Left lung (tissue), 10 donors: ENCODE data around the gene GNL3. TPM values are rescaled to one million over a fixed set of nuclear protein-coding genes. Genes with fewer than 3 reads are reported as not detected.
A peak's percentile ranks its signal among the peaks of the same experiment; 100 is the strongest.
"Not testable (repeated sequence)": the region's sequence is repeated elsewhere in the genome, so short reads cannot be mapped to it uniquely, and the experiment has no call there.

Source experiments
- ATAC-seq: fragments of 200-7000 bp; cut with Tn5 transposase; one replicate; pipeline ENCODE4 v1.9.1; 2020; ENCODE audit warnings: moderate library complexity
- DNase-seq, 4 donors: peaks; one replicate each; pipeline ENCODE4 v3.0.0-alpha.2; 2013 to 2020
- H3K27ac ChIP-seq, 2 donors: fragments of 200-600 bp; sonication (generic) in 1 of 2; one replicate each; pipeline versions ENCODE4 v1.5.0 to v1.8.0; 2020 to 2021
- H3K27me3 ChIP-seq, 2 donors: fragments of 200-600 bp; sonication (generic) in 1 of 2; one replicate each; pipeline versions ENCODE4 v1.5.0 to v1.8.0; 2020 to 2021
- H3K36me3 ChIP-seq, 2 donors: fragments of 200-600 bp; sonication (generic) in 1 of 2; one replicate each; pipeline versions ENCODE4 v1.5.0 to v1.8.0; 2020 to 2021
- H3K4me1 ChIP-seq, 2 donors: fragments of 200-600 bp; one replicate each; pipeline ENCODE4 v1.8.0; 2021
- H3K4me3 ChIP-seq, 2 donors: fragments of 200-600 bp; sonication (generic) in 1 of 2; one replicate each; pipeline versions ENCODE4 v1.5.0 to v1.8.0; 2020 to 2021; ENCODE audit warnings: mild to moderate bottlenecking in 1 of 2
- H3K9me3 ChIP-seq, 2 donors: fragments of 200-600 bp; sonication (generic) in 1 of 2; one replicate each; pipeline versions ENCODE4 v1.5.0 to v1.8.0; 2020 to 2021
- intact Hi-C, 2 donors: fragments of 100-400 bp; cut with DNase I; formaldehyde crosslinking; loops; one replicate each; pipeline versions ENCODE4 v1.11.2 to v1.14.2; 2022
- polyA plus RNA-seq, 6 donors: library from polyadenylated mRNA; unstranded; fragments of 120-200 nt; gene quantifications; one replicate each; pipeline ENCODE4 v1.2.1, GENCODE V29; 2013; ENCODE audit not compliant: insufficient read length in 6 of 6
- total RNA-seq, 2 donors: library from RNA; stranded (reverse); fragmentation: NEBNext Ultra II Directional; extraction: Animal tissue kit (Norgen Biotek cat#: 25700); gene quantifications; one replicate each; pipeline ENCODE4 v1.2.1, GENCODE V29; 2021
- TF ChIP-seq, protein P1 (sequence below), 2 donors: fragments of 200-600 bp; sonication (generic) in 1 of 2; IDR thresholded peaks; one replicate each; pipeline versions ENCODE4 v1.5.0 to v1.8.0; 2021; ENCODE audit warnings: antibody characterized with exemption in 2 of 2
- donor health status: DM: no; HTN: yes; CAD: no.
- donor health status: DM: no; HTN: no; CAD: no.

The GNL3 gene
- total and polyA plus RNA-seq, 8 donors = 44.5 to 127 (median 101) TPM

DNA sequence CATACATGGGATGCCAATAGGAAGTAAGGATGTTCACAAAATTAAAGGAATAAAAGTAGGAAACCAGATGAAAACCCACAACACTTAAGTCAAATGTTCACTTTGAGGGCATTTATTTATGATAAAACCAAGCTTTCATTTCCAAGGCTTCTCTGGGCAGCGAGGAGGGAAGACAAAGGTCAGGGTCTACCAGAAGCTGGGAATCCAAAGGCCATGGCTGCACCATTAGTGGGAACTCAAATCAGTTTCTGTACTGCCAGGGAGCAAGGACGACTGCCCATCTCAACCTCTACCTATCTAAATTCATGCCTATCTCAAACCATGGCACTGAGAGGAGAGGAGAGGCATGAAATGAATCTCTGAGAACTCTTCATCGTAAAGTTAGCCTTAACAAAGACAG, 22.7 kb upstream of the GNL3 start:
- intact Hi-C loops = no loop called here
- no peak for ATAC-seq
- Histone ChIP-seq H3K27ac (no peak overlapping the region), H3K9me3 (no peaks in the 10 kb centered on the region), H3K27me3 (no peaks in the 10 kb centered on the region), H3K4me1 (no peaks in the 10 kb centered on the region), H3K36me3 (peaks cover 0 to 86% of the 10 kb centered on the region in 2 donors), H3K4me3 (no peak overlapping the region)
- DNase-seq = no peak
- TF ChIP-seq, protein P1, sequence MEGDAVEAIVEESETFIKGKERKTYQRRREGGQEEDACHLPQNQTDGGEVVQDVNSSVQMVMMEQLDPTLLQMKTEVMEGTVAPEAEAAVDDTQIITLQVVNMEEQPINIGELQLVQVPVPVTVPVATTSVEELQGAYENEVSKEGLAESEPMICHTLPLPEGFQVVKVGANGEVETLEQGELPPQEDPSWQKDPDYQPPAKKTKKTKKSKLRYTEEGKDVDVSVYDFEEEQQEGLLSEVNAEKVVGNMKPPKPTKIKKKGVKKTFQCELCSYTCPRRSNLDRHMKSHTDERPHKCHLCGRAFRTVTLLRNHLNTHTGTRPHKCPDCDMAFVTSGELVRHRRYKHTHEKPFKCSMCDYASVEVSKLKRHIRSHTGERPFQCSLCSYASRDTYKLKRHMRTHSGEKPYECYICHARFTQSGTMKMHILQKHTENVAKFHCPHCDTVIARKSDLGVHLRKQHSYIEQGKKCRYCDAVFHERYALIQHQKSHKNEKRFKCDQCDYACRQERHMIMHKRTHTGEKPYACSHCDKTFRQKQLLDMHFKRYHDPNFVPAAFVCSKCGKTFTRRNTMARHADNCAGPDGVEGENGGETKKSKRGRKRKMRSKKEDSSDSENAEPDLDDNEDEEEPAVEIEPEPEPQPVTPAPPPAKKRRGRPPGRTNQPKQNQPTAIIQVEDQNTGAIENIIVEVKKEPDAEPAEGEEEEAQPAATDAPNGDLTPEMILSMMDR (IDR thresholded peaks at IDR 0.05) = no peak

DNA sequence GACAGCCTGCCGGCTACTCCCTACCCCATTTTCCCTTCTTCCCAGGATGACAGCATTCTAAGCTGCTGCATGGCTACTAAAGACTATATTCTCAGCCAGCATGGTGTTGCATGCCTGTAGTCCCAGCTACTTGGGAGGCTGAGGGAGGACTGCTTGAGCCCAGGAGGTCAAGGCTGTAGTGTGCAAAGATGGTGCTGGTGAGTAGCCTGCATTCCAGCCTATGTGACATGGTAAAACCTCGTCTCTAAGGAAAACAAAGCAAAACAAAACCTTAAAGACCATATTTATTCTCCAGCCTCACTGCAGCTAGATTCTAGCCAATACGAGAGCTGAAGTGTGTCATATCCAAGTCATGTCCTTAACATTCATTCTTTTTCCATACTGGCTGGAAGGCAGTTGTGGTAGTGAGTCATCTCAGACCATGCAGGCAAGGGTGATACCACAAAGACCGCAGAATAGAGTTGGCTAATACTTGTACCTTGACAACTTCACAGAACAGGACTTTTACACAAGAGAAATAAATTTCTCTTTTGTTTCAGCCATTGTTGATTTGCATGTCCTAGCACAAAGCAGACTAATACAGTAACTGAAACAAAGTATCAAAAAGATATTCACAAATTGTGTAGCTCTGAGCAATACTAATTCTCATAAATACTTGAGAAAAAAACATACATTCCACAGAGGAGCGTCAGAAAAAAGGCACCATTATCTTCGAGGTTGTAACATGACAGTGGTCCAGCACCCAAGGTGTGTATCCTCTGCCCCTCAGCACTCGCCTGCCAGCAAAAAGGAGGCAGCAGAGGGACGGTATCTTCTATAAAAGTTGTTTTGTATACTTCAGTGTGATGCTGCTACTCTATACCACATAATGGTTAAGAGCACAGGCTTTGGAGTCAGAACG, 15.0 kb upstream of the GNL3 start:
- Histone ChIP-seq H3K9me3 (no peaks in the 10 kb centered on the region), H3K36me3 (peaks cover 0 to 70% of the 10 kb centered on the region in 2 donors), H3K27me3 (no peaks in the 10 kb centered on the region), H3K4me1 (peaks cover 19 to 30% of the 10 kb centered on the region in 2 donors), H3K4me3 (no peak overlapping the region), H3K27ac (peak overlapping the region; percentile 47 to 80)
- DNase-seq = peak in 1 of 4 donors; percentile 62
- peak; percentile 95 for ATAC-seq
- intact Hi-C loops = no loop called here
- TF ChIP-seq, protein P1 (IDR thresholded peaks at IDR 0.05) = no peak

DNA sequence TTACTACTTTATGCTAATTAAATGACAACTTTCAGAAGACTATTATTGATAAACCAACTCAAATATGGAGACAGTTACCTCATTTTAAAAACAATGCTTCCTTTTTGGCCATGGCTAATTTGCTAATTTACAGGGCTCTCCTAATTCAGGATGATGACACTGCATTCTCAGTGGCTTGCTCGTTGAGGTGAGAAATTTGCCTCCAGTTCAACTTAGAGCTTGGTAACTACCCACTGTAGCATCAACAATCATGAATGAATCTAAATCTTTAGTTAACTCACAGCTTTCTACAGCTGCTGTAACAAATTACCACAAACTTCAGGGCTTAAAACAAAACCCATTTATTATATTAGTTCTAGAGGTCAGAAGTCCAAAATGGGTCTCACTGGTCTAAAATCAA, 14.2 kb upstream of the GNL3 start:
- no peaks in the 10 kb centered on the region for H3K27me3 ChIP-seq
- TF ChIP-seq, protein P1 (IDR thresholded peaks at IDR 0.05) = no peak
- no peak overlapping the region for H3K4me3 ChIP-seq
- ATAC-seq (no peak), DNase-seq (no peak)
- peaks cover 19 to 30% of the 10 kb centered on the region in 2 donors for H3K4me1 ChIP-seq
- intact Hi-C loops = no loop called here
- H3K27ac ChIP-seq = peak overlapping the region; percentile 28 to 80
- H3K36me3 ChIP-seq = peaks cover 0 to 69% of the 10 kb centered on the region in 2 donors
- H3K9me3 ChIP-seq = no peaks in the 10 kb centered on the region

DNA sequence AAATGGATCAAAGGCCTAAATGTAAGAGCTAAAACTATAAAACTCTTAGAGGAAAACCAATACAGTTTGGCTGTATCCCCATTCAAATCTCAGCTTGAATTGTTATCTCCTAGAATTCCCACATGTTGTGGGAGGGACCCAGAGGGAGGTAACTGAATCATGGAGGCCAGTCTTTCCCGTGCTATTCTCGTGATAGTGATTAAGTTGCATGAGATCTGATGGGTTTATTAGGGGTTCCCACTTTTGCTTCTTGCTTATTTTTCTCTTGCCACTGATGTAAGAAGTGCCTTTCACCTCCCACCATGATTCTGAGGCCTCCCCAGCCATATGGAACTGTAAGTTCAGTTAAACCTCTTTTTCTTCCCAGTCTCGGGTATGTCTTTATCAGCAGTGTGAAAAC, 9.6 kb upstream of the GNL3 start:
- H3K27me3 ChIP-seq, H3K9me3 ChIP-seq, ATAC-seq, intact Hi-C loops, H3K4me3 ChIP-seq, H3K27ac ChIP-seq, DNase-seq: not testable (repeated sequence)
- Histone ChIP-seq H3K4me1 (peaks cover 13 to 34% of the 10 kb centered on the region in 2 donors), H3K36me3 (peaks cover 0 to 87% of the 10 kb centered on the region in 2 donors)

DNA sequence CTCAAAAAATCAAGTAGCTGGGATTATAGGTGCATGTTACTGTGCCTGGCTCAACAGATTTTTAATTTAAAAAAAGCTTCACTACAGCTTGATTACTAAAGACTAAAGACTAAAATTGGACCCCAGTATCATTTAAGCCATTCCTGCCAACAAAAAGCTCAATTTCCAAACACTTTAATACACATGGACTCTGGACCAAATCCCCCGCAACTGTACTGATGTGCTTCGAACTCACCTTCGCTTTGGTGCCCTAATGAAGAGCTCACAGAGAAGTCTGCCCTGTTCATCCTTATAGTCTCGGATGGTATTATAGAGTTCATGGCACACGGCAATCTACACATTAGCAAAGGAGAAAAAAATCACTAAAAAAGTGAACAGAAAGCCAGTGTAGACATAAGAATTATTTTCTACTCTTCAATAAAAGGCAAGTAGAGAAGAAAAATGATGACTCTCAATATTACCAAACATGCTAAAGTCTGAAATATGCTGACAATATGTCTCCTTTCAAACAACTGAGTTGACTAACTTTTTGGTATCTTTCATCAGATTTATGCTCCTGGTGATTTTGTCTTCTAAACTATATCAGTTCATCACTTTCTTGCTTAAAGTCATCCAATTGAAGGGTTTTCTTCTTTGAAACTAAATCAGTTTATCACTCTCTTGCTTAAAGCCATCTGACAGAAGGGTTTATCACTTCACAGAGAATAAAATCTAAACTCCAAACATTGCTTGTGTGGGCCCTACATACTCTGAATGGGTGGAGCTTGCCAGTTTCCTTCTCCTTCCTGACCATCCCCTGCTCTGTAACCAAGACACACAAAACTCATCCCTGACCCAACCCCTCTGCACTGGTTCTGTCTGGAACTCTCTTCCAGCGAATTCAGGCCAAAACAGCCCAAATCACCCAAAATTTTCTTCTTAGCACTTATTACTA, 7.3 kb upstream of the GNL3 start:
- Histone ChIP-seq H3K36me3 (peaks cover 0 to 66% of the 10 kb centered on the region in 2 donors), H3K9me3 (no peaks in the 10 kb centered on the region), H3K4me1 (peaks cover 16 to 47% of the 10 kb centered on the region in 2 donors), H3K27ac (peak overlapping the region; percentile 30 to 48), H3K27me3 (no peaks in the 10 kb centered on the region), H3K4me3 (no peak overlapping the region)
- TF ChIP-seq, protein P1 (IDR thresholded peaks at IDR 0.05) = no peak
- DNase-seq = no peak
- intact Hi-C loops = no loop called here
- ATAC-seq = peak; percentile 21
